ENCODE measurements around the gene ADAMTS10. TPM values are rescaled to one million over a fixed set of nuclear protein-coding genes. Genes with fewer than 3 reads are reported as not detected.

Gene ADAMTS10
- total RNA-seq, 1 donor from 2014 or later: 10.0 TPM

DNA sequence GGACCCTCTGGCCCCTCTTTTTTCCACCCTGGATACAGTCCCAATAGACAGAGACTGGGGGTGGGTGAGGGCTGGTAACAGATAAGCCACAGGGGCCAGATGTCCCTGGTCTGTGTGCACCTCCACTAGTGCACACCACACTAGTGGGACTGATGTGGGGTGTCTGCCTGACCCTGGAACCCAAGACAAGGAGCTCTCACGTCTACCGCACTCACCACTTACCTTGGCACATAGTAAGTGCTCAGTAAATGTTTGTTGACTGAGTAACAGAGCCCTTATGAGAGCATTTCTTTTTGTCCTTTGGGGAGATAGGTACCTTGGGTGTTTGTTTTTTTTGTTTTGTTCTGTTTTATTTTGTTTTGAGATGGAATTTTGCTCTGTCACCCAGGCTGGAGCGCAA, 73.4 kb downstream of the ADAMTS10 start:
- DNase-seq (ENCODE audit: missing footprints) (no peak), ATAC-seq (no peak)
- intact Hi-C loops (cut with DNase I): no loop called here

DNA sequence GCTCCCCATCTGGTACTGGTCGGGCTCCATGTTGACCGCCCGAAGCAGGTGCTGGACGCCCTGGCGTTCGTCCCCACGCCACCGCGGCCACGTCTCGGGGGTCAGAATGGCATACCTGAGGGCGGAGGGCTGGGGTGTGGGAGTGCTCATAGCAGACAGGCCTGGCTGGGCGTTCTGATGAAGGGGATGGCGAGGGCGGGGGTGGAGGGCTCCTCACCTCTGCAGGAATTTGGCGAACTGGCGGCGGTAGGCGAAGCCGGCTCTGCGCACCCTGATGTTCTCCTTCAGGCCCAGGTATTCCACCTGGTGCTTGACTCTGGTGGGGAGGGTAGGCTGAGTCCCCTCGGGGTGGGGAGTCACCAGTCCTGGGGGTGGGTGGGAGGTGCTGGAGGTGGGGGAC, 74.2 kb downstream of the ADAMTS10 start:
- ATAC-seq: no peak
- intact Hi-C loops (cut with DNase I): no loop called here

GRCh38 chr19:8532225-8532624, 78.3 kb downstream of the ADAMTS10 start:
- DNase-seq (ENCODE audit: missing footprints): no peak
- ATAC-seq: no peak
- intact Hi-C loops (cut with DNase I): no loop called here

More for the DNA sequence above, 74.2 kb downstream of the ADAMTS10 start:
- DNase-seq (ENCODE audit: missing footprints): no peak

- intact Hi-C loops (cut with DNase I): no loop called here
- ATAC-seq: no peak
- no peak for DNase-seq (ENCODE audit: missing footprints)
Observed at GRCh38 chr19:8531470-8531869, 79.0 kb downstream of the ADAMTS10 start.

Other genes with a start within 250 kb of the ADAMTS10 start
- gene ANGPTL4, start 246.6 kb downstream of the ADAMTS10 start, total RNA-seq: 24.6 TPM
- gene RAB11B, start 220.4 kb downstream of the ADAMTS10 start, total RNA-seq: 144 TPM
- gene MARCHF2, start 197.4 kb downstream of the ADAMTS10 start, total RNA-seq: 110 TPM
- gene HNRNPM, start 165.7 kb downstream of the ADAMTS10 start, total RNA-seq: 118 TPM
- 0.78 TPM for gene PRAM1, start 108.1 kb downstream of the ADAMTS10 start, total RNA-seq
- gene ZNF414, start 96.5 kb downstream of the ADAMTS10 start, total RNA-seq: 9.8 TPM
- 9.3 TPM for gene MYO1F, start 33.3 kb downstream of the ADAMTS10 start, total RNA-seq
- not detected for gene NFILZ, start 19.9 kb upstream of the ADAMTS10 start, total RNA-seq
- gene ACTL9, start 88.1 kb upstream of the ADAMTS10 start, total RNA-seq: not detected
- not detected for gene OR2Z1, start 110.9 kb upstream of the ADAMTS10 start, total RNA-seq
- 8.8 TPM for gene ZNF558, start 221.6 kb upstream of the ADAMTS10 start, total RNA-seq
- gene MBD3L1, start 221.7 kb upstream of the ADAMTS10 start, total RNA-seq: not detected

All from Right ventricle myocardium inferior (tissue), 1 donor.